ENCODE measurements around the gene FRMD4A. TPM values are rescaled to one million over a fixed set of nuclear protein-coding genes. Genes with fewer than 3 reads are reported as not detected.

FRMD4A gene
- total and polyA plus RNA-seq, 8 donors: 6.9 to 25.3 (median 11.3) TPM

DNA sequence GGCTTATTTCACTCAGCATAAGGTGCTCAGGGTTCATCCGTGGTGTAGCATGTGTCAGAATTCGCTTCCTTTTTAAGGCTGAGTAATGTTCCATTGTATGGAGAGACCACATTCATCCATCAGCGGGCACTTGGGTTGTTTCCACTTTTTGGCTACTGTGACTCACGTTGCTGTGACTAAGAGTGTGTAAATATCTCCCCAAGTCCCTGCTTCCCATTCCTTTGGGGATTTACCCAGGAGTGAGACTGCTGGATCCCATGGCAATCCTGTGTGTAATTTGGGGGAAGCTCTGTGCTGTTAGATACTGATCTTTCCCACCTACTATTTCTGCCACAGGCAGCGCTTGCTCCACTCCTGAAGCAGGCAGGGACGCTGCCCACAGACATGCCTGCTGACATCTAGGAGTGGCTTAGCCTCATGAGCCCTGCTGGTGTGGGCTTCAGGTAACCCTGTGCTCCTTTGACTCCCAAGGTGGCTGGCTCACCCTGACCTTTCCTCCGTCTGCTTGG lies 346.0 kb downstream of the FRMD4A start:
- Histone ChIP-seq H3K27me3 (no peaks in the 10 kb centered on the region), H3K36me3 (no peaks in the 10 kb centered on the region), H3K4me1 (peaks cover 0 to 14% (median under 1%) of the 10 kb centered on the region in 4 donors), H3K27ac (no peak overlapping the region), H3K9me3 (no peaks in the 10 kb centered on the region), H3K4me3 (no peak overlapping the region)
- TF ChIP-seq POLR2A (IDR thresholded peaks at IDR 0.05): no peak
- TF ChIP-seq, protein P1, sequence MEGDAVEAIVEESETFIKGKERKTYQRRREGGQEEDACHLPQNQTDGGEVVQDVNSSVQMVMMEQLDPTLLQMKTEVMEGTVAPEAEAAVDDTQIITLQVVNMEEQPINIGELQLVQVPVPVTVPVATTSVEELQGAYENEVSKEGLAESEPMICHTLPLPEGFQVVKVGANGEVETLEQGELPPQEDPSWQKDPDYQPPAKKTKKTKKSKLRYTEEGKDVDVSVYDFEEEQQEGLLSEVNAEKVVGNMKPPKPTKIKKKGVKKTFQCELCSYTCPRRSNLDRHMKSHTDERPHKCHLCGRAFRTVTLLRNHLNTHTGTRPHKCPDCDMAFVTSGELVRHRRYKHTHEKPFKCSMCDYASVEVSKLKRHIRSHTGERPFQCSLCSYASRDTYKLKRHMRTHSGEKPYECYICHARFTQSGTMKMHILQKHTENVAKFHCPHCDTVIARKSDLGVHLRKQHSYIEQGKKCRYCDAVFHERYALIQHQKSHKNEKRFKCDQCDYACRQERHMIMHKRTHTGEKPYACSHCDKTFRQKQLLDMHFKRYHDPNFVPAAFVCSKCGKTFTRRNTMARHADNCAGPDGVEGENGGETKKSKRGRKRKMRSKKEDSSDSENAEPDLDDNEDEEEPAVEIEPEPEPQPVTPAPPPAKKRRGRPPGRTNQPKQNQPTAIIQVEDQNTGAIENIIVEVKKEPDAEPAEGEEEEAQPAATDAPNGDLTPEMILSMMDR (IDR thresholded peaks at IDR 0.05): no peak
- TF ChIP-seq EP300 (IDR thresholded peaks at IDR 0.05): no peak
- peak in 1 of 3 donors; percentile 8 for TF ChIP-seq POLR2AphosphoS5 (IDR thresholded peaks at IDR 0.05)
- WGBS, 5 donors: 68 to 76% (median 73%) methylated on average over 7 of the region's 7 CpGs
- intact Hi-C loops (cut with DNase I; ENCODE audit: low total_unique reads): no loop called here
- DNase-seq: no peak

DNA sequence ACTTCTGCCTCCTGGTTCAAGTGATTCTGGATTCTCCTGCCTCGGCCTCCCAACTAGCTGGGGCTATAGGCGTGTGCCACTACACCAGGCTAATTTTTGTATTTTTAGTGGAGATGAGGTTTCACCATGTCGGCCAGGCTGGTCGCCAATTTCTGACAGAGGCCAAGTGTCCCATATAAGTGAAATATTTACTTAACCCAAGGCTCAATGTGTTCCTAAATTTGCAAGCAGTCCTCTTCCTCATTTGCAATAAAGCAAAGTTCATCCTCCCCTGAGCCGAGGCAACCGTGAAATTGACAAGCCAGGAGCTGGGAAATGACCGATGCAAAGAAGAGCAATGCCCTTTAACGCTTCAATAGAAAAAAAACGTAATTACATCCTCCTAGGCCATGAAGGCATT lies 347.7 kb downstream of the FRMD4A start:
- no peak for DNase-seq
- intact Hi-C loops (cut with DNase I; ENCODE audit: low total_unique reads): no loop called here
- no peaks in the 10 kb centered on the region for H3K36me3 ChIP-seq
- 63 to 77% (median 73%) methylated on average over 9 of the region's 9 CpGs for WGBS, 5 donors
- peaks cover 0 to 10% (median 0%) of the 10 kb centered on the region in 4 donors for H3K4me1 ChIP-seq
- TF ChIP-seq, protein P1 (IDR thresholded peaks at IDR 0.05): no peak
- no peak for TF ChIP-seq POLR2A (IDR thresholded peaks at IDR 0.05)
- TF ChIP-seq POLR2AphosphoS5 (IDR thresholded peaks at IDR 0.05): no peak
- no peak for TF ChIP-seq EP300 (IDR thresholded peaks at IDR 0.05)
- H3K27me3 ChIP-seq: no peaks in the 10 kb centered on the region
- no peak overlapping the region for H3K4me3 ChIP-seq
- no peak overlapping the region for H3K27ac ChIP-seq
- H3K9me3 ChIP-seq: no peaks in the 10 kb centered on the region

DNA sequence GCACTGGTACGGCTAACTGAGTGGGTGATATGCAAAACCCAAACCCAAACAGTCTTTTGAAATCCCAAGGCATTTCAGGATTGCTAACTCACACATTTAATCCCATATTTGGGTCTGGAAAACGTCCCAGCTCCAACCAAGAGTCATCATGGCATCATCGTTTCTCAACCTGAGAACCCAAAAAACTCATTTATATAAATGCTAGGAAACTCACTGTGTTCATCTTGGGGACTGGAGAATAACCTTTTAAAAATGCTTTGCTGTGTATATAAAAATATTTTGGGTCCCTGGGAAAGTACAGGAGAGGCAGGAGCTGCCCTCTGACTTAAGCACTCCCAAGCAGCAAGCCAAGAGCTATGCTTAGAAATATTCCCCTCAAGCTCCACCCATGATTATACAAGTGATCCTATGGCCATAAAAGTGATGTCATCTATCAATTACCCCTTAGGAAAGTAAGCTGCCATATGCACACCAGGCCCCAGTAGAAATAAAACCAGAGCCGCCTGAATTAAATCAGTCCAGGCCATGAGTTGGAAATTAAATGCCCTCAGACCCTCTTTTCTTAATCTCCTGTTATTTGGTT lies 352.1 kb downstream of the FRMD4A start:
- WGBS, 5 donors: 50 to 71% (median 64%) methylated on average over 4 of the region's 4 CpGs
- H3K9me3 ChIP-seq: no peaks in the 10 kb centered on the region
- peak overlapping the region in 4 of 5 donors; percentile 32 to 68 (median 50) for H3K27ac ChIP-seq
- DNase-seq: peak in 1 of 2 donors; percentile 28
- intact Hi-C loops (cut with DNase I; ENCODE audit: low total_unique reads): no loop called here
- no peaks in the 10 kb centered on the region for H3K27me3 ChIP-seq
- no peaks in the 10 kb centered on the region for H3K36me3 ChIP-seq
- H3K4me3 ChIP-seq: no peak overlapping the region
- H3K4me1 ChIP-seq: peaks cover 0 to 11% (median 2%) of the 10 kb centered on the region in 4 donors
- TF ChIP-seq POLR2A (IDR thresholded peaks at IDR 0.05): no peak
- TF ChIP-seq, protein P1 (IDR thresholded peaks at IDR 0.05): no peak
- TF ChIP-seq POLR2AphosphoS5 (IDR thresholded peaks at IDR 0.05): peak in 2 of 3 donors; percentile 32 to 44

DNA sequence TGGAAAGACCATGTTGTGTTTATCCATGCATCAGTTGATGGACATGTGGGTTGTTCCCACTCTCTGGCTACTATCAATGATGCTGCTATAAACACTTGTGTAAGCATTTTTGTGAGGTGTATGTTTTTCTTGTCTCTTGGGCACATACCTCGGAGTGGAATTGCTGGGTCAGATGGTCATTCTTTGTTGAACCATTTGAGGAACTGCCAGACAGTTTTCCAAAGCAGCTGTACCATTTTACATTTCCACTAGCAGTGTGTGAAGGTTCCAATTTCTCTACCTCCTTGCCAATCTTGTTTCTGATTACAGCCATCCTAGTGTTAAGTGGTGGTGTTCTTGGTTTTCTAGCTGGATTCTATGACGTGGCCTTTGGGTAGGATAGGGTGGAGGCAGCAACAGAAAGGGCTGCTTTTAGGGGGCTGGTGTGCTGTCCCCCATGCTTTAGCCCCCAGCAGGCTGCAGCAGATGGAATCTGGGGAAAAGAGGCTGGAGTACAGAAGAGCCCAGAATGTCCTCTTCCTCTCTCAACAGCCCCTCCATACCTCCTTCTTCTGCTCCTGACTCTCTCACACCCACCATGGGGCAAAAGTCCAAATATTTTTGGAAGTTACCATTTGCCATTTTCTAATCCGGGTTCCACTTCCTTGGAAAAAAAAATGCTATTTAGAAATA lies 352.7 kb downstream of the FRMD4A start:
- no peak for DNase-seq

More for the DNA sequence above, 352.7 kb downstream of the FRMD4A start:
- H3K4me1 ChIP-seq: peaks cover 0 to 11% (median 4%) of the 10 kb centered on the region in 4 donors
- intact Hi-C loops (cut with DNase I; ENCODE audit: low total_unique reads): no loop called here
- H3K4me3 ChIP-seq: no peak overlapping the region
- WGBS, 5 donors: 65 to 82% (median 79%) methylated on average over 3 of the region's 3 CpGs
- TF ChIP-seq EP300 (IDR thresholded peaks at IDR 0.05) (no peak), POLR2AphosphoS5 (IDR thresholded peaks at IDR 0.05) (no peak), POLR2A (IDR thresholded peaks at IDR 0.05) (no peak)
- H3K9me3 ChIP-seq: no peaks in the 10 kb centered on the region
- no peaks in the 10 kb centered on the region for H3K27me3 ChIP-seq
- H3K27ac ChIP-seq: peak overlapping the region in 2 of 5 donors; percentile 59 to 68
- H3K36me3 ChIP-seq: no peaks in the 10 kb centered on the region

Data from stomach (tissue), 9 donors.